ENCODE measurements around the gene ZNF586. TPM values are rescaled to one million over a fixed set of nuclear protein-coding genes. Genes with fewer than 3 reads are reported as not detected.
"Not testable (repeated sequence)": the region's sequence is repeated elsewhere in the genome, so short reads cannot be mapped to it uniquely, and the experiment has no call there.

Gene ZNF586
- polyA plus RNA-seq, 10 donors: 9.5 to 15.2 (median 11.8) TPM

DNA sequence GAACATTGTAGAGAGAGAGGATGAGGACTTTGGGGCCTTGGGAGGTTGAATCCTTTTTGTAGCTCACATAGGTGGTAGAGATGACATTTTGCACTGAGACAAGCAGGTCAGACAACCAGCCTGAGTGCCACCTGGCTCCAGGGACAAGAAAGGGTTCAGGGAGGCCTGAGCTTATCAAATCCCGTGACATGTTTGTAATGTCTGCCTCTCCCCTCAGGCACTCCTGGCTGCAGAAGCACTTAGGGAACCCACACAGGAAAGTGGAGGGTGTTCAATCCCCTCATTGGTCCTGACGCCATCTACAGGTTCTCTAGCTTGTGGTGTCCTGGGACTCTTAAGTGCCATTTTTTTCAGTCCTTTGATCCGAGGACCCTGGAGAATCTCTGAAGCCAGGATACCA, 51.6 kb downstream of the ZNF586 start:
- not testable (repeated sequence) for DNase-seq

DNA sequence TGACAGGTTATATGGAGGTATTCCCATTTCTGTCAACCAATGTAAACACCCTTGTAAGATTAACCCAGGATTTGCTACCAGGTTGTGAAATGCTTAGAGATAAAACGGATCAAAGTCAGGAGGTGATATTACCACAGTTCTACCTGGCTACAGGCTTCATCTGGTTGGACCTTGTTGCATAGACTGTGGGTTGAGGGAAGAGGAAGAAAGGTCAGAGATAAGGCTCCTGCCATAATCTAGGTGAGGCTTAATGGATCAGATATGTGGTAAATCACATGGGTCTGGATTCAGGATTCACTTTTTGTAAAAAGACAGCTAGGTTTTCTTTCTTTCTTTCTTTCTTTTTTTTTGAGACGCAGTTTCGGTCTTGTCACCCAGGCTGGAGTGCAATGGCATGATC, 52.0 kb downstream of the ZNF586 start:
- not testable (repeated sequence) for DNase-seq

GRCh38 chr19:57823155-57823554, 53.7 kb downstream of the ZNF586 start:
- not testable (repeated sequence) for DNase-seq

GRCh38 chr19:57823608-57824007, 54.1 kb downstream of the ZNF586 start:
- not testable (repeated sequence) for DNase-seq

GRCh38 chr19:57825511-57825910, 56.0 kb downstream of the ZNF586 start:
- DNase-seq: no peak

- no peak for DNase-seq
Measured at GRCh38 chr19:57829316-57829715, 59.8 kb downstream of the ZNF586 start.

GRCh38 chr19:57830071-57830602, 60.7 kb downstream of the ZNF586 start, which contains the start of gene ZNF587B:
Gene ZNF587B, plus strand, starts transcription at chr19:57830299. Its CDS starts 230 bp downstream, at chr19:57830529.
- DNase-seq: peak; percentile 50 to 77 (median 62)

Other genes with a start within 250 kb of the ZNF586 start
- 1 to 10 TPM; 4.7 to 9.5 (median 7.5) TPM for gene ZNF549, start 242.3 kb upstream of the ZNF586 start, polyA plus RNA-seq (ENCODE audit: insufficient read length in 10 of 10)
- 10 to 100 TPM in 6 of 10 donors, 1 to 10 TPM in 4; 8.6 to 14.0 (median 11.1) TPM for gene ZNF550, start 209.8 kb upstream of the ZNF586 start, polyA plus RNA-seq (ENCODE audit: insufficient read length in 10 of 10)
- gene ZNF416, start 190.8 kb upstream of the ZNF586 start, polyA plus RNA-seq (ENCODE audit: insufficient read length in 10 of 10): 1 to 10 TPM; 4.3 to 6.1 (median 4.8) TPM
- 1 to 10 TPM; 4.6 to 8.0 (median 5.6) TPM for gene ZIK1, start 185.5 kb upstream of the ZNF586 start, polyA plus RNA-seq (ENCODE audit: insufficient read length in 10 of 10)
- gene ZNF530, start 169.8 kb upstream of the ZNF586 start, polyA plus RNA-seq (ENCODE audit: insufficient read length in 10 of 10): 1 to 10 TPM; 2.1 to 5.4 (median 3.4) TPM
- gene ZNF134, start 155.4 kb upstream of the ZNF586 start, polyA plus RNA-seq (ENCODE audit: insufficient read length in 10 of 10): 10 to 100 TPM in 9 of 10 donors, 1 to 10 TPM in 1; 9.5 to 15.1 (median 13.0) TPM
- 10 to 100 TPM; 10.4 to 20.3 (median 15.2) TPM for gene ZNF211, start 136.5 kb upstream of the ZNF586 start, polyA plus RNA-seq (ENCODE audit: insufficient read length in 10 of 10)
- under 1 TPM in 2 of 10 donors, not detected in 8; 0.11 TPM for gene ZSCAN4, start 100.7 kb upstream of the ZNF586 start, polyA plus RNA-seq (ENCODE audit: insufficient read length in 10 of 10)
- gene ZNF551, start 87.7 kb upstream of the ZNF586 start, polyA plus RNA-seq (ENCODE audit: insufficient read length in 10 of 10): 1 to 10 TPM; 4.4 to 7.3 (median 6.4) TPM
- 10 to 100 TPM in 7 of 10 donors, 1 to 10 TPM in 3; 8.0 to 17.6 (median 11.1) TPM for gene ZNF154, start 60.5 kb upstream of the ZNF586 start, polyA plus RNA-seq (ENCODE audit: insufficient read length in 10 of 10)
- 10 to 100 TPM in 1 of 10 donors, 1 to 10 TPM in 9; 5.3 to 10.6 (median 8.0) TPM for gene ZNF671, start 42.1 kb upstream of the ZNF586 start, polyA plus RNA-seq (ENCODE audit: insufficient read length in 10 of 10)
- gene ZNF776, start 22.9 kb upstream of the ZNF586 start, polyA plus RNA-seq (ENCODE audit: insufficient read length in 10 of 10): 10 to 100 TPM; 10.7 to 19.7 (median 14.9) TPM
- 1 to 10 TPM; 2.1 to 6.4 (median 3.9) TPM for gene ZNF552, start 45.2 kb downstream of the ZNF586 start, polyA plus RNA-seq (ENCODE audit: insufficient read length in 10 of 10)
- 1 to 10 TPM; 3.3 to 7.5 (median 5.4) TPM for gene ZNF587B, start 60.6 kb downstream of the ZNF586 start, polyA plus RNA-seq (ENCODE audit: insufficient read length in 10 of 10)
- gene ZNF587, start 80.2 kb downstream of the ZNF586 start, polyA plus RNA-seq (ENCODE audit: insufficient read length in 10 of 10): 10 to 100 TPM in 8 of 10 donors, 1 to 10 TPM in 2; 9.0 to 24.7 (median 14.7) TPM
- gene ZNF814, start 119.4 kb downstream of the ZNF586 start, polyA plus RNA-seq (ENCODE audit: insufficient read length in 10 of 10): 10 to 100 TPM; 13.7 to 34.6 (median 24.3) TPM
- gene ZNF417, start 146.9 kb downstream of the ZNF586 start, polyA plus RNA-seq (ENCODE audit: insufficient read length in 10 of 10): 10 to 100 TPM in 8 of 10 donors, 1 to 10 TPM in 2; 9.2 to 18.8 (median 11.9) TPM
- 10 to 100 TPM in 5 of 10 donors, 1 to 10 TPM in 5; 6.0 to 19.1 (median 9.6) TPM for gene ZNF418, start 165.7 kb downstream of the ZNF586 start, polyA plus RNA-seq (ENCODE audit: insufficient read length in 10 of 10)
- 1 to 10 TPM; 3.8 to 7.0 (median 6.0) TPM for gene ZNF256, start 178.0 kb downstream of the ZNF586 start, polyA plus RNA-seq (ENCODE audit: insufficient read length in 10 of 10)
- gene C19orf18, start 204.9 kb downstream of the ZNF586 start, polyA plus RNA-seq (ENCODE audit: insufficient read length in 10 of 10): 1 to 10 TPM in 5 of 10 donors, under 1 TPM in 5; 0.49 to 3.2 (median 1.0) TPM
- gene ZNF606, start 233.1 kb downstream of the ZNF586 start, polyA plus RNA-seq (ENCODE audit: insufficient read length in 10 of 10): 10 to 100 TPM in 8 of 10 donors, 1 to 10 TPM in 2; 9.1 to 14.2 (median 11.8) TPM

Measured in muscle of back (tissue), 11 donors.